H9 (cell line): ENCODE results near the gene CADM1. TPM values are rescaled to one million over a fixed set of nuclear protein-coding genes. Genes with fewer than 3 reads are reported as not detected.

Source experiments
- DNase-seq: peaks from one replicate; pipeline ENCODE4 v3.0.0-alpha.2; 2017
- H2AFZ ChIP-seq: one replicate; pipeline ENCODE4 v1.6.1; 2013; ENCODE audit warnings: mild to moderate bottlenecking, low read length, control low read depth, moderate library complexity
- H2AK5ac ChIP-seq: 2 replicates; pipeline ENCODE4 v1.6.1; 2013; ENCODE audit warnings: low read length, control low read depth, mixed read lengths; ENCODE audit not compliant: insufficient read length
- H2BK120ac ChIP-seq: one replicate; pipeline ENCODE4 v1.6.1; 2013; ENCODE audit warnings: low read depth, mild to moderate bottlenecking, low read length, control low read depth, inconsistent platforms; ENCODE audit not compliant: poor library complexity, severe bottlenecking
- H2BK12ac ChIP-seq: 2 replicates; pipeline ENCODE4 v1.6.1; 2013; ENCODE audit warnings: low read length, control low read depth, mixed read lengths, low read depth; ENCODE audit not compliant: insufficient read length
- H2BK15ac ChIP-seq: 2 replicates; pipeline ENCODE4 v1.6.1; 2013; ENCODE audit warnings: low read depth, low read length, control low read depth
- H2BK20ac ChIP-seq: one replicate; pipeline ENCODE4 v1.6.1; 2013; ENCODE audit warnings: low read depth, mild to moderate bottlenecking, low read length, control low read depth, inconsistent platforms; ENCODE audit not compliant: poor library complexity, severe bottlenecking
- H2BK5ac ChIP-seq: 2 replicates; pipeline ENCODE4 v1.6.1; 2013; ENCODE audit warnings: low read length, control low read depth, mixed read lengths; ENCODE audit not compliant: insufficient read length
- H3K14ac ChIP-seq: 2 replicates; pipeline ENCODE4 v1.6.1; 2013; ENCODE audit warnings: low read length, control low read depth; ENCODE audit not compliant: insufficient read depth
- H3K18ac ChIP-seq: 2 replicates; pipeline ENCODE4 v1.6.1; 2013; ENCODE audit warnings: low read depth, mild to moderate bottlenecking, mixed read lengths, low read length, control low read depth; ENCODE audit not compliant: insufficient read length
- H3K23ac ChIP-seq: 2 replicates; pipeline ENCODE4 v1.6.1; 2013; ENCODE audit warnings: low read length, control low read depth, mixed read lengths, low read depth; ENCODE audit not compliant: insufficient read length
- H3K23me2 ChIP-seq: 2 replicates; pipeline ENCODE4 v1.6.1; 2013; ENCODE audit warnings: low read depth, mild to moderate bottlenecking, mixed read lengths, low read length, control low read depth; ENCODE audit not compliant: insufficient read length, poor library complexity, severe bottlenecking
- H3K27ac ChIP-seq: 2 replicates; pipeline ENCODE4 v1.5.1; 2013; ENCODE audit warnings: low read length, control low read depth, mixed read lengths, low read depth; ENCODE audit not compliant: insufficient read length
- H3K27me3 ChIP-seq: 2 replicates; pipeline ENCODE4 v1.6.1; 2013; ENCODE audit warnings: low read length, control low read depth, inconsistent platforms; ENCODE audit not compliant: insufficient read depth
- H3K4ac ChIP-seq: 2 replicates; pipeline ENCODE4 v1.6.1; 2013; ENCODE audit warnings: low read depth, mild to moderate bottlenecking, control low read depth, inconsistent platforms, low read length, moderate library complexity
- H3K4me1 ChIP-seq: 2 replicates; pipeline ENCODE4 v1.6.1; 2013; ENCODE audit warnings: low read length, control low read depth, inconsistent platforms; ENCODE audit not compliant: insufficient read depth
- H3K4me2 ChIP-seq: 2 replicates; pipeline ENCODE4 v1.6.1; 2013; ENCODE audit warnings: low read length, control low read depth, mixed read lengths; ENCODE audit not compliant: insufficient read length, insufficient read depth
- H3K56ac ChIP-seq: 2 replicates; pipeline ENCODE4 v1.6.1; 2013; ENCODE audit warnings: low read depth, mild to moderate bottlenecking, mixed read lengths, low read length, control low read depth; ENCODE audit not compliant: insufficient read length
- H3K79me1 ChIP-seq: 2 replicates; pipeline ENCODE4 v1.6.1; 2013; ENCODE audit warnings: low read depth, mild to moderate bottlenecking, moderate library complexity, low read length, control low read depth, inconsistent platforms; ENCODE audit not compliant: insufficient read depth, poor library complexity, severe bottlenecking
- H3K79me2 ChIP-seq: 2 replicates; pipeline ENCODE4 v1.6.1; 2013; ENCODE audit warnings: low read length, control low read depth, inconsistent platforms; ENCODE audit not compliant: insufficient read depth
- H3K9ac ChIP-seq: 2 replicates; pipeline ENCODE4 v1.6.1; 2013; ENCODE audit warnings: low read length, control low read depth, mixed read lengths; ENCODE audit not compliant: insufficient read length; ENCODE audit errors: extremely low read depth
- H3K9me3 ChIP-seq: one replicate; pipeline ENCODE4 v1.6.1; 2013; ENCODE audit warnings: low read depth, low read length, inconsistent platforms; ENCODE audit not compliant: control insufficient read depth
- H3T11ph ChIP-seq: one replicate; pipeline ENCODE4 v1.6.1; 2013; ENCODE audit warnings: mild to moderate bottlenecking, low read length, control low read depth, inconsistent platforms
- H4K20me1 ChIP-seq: one replicate; pipeline ENCODE4 v1.6.1; 2013; ENCODE audit not compliant: control insufficient read depth, insufficient read length, insufficient read depth
- H4K5ac ChIP-seq: 2 replicates; pipeline ENCODE4 v1.6.1; 2013; ENCODE audit warnings: low read depth, mild to moderate bottlenecking, mixed read lengths, low read length, control low read depth; ENCODE audit not compliant: insufficient read length
- H4K8ac ChIP-seq: replicated peaks from 2 replicates; pipeline ENCODE4 v1.6.1; 2013; ENCODE audit warnings: low read length, control low read depth, mixed read lengths, low read depth; ENCODE audit not compliant: insufficient read length
- H4K91ac ChIP-seq: 2 replicates; pipeline ENCODE4 v1.6.1; 2013; ENCODE audit warnings: low read depth, mild to moderate bottlenecking, moderate library complexity, mixed read lengths, low read length, control low read depth; ENCODE audit not compliant: insufficient read length
- H3K27ac Mint-ChIP-seq, 3 experiments: 2 replicates in 2 of 3; 3 replicates in 1 of 3; pipeline ENCODE4 v1.8.0; 2020 to 2021; ENCODE audit warnings: mixed read lengths in 3 of 3, mild to moderate bottlenecking in 1 of 3, moderate library complexity in 1 of 3
- H3K27me3 Mint-ChIP-seq: 2 replicates; pipeline ENCODE4 v1.8.0; 2021; ENCODE audit warnings: low read depth, mild to moderate bottlenecking, moderate library complexity, mixed read lengths
- H3K36me3 Mint-ChIP-seq, 3 experiments: 2 replicates in 2 of 3; 3 replicates in 1 of 3; pipeline ENCODE4 v1.8.0; 2020 to 2021; ENCODE audit warnings: low read depth in 3 of 3, mixed read lengths in 3 of 3; ENCODE audit not compliant: insufficient read depth in 1 of 3
- H3K4me1 Mint-ChIP-seq, 2 experiments: 2 replicates each; pipeline ENCODE4 v1.8.0; 2020; ENCODE audit warnings: mixed read lengths in 2 of 2
- H3K4me3 Mint-ChIP-seq, 2 experiments: 2 replicates in 1 of 2; 3 replicates in 1 of 2; pipeline ENCODE4 v1.8.0; 2020 to 2021; ENCODE audit warnings: mild to moderate bottlenecking in 2 of 2, mixed read lengths in 2 of 2, moderate library complexity in 1 of 2
- H3K9me3 Mint-ChIP-seq, 2 experiments: 2 replicates in 1 of 2; 3 replicates in 1 of 2; pipeline ENCODE4 v1.8.0; 2020; ENCODE audit warnings: mild to moderate bottlenecking in 2 of 2, mixed read lengths in 2 of 2, moderate library complexity in 1 of 2
- CTCF ChIP-seq: fragments of 200-600 bp; sonication (generic); conservative IDR thresholded peaks from 3 replicates; pipeline ENCODE4 v1.8.0; 2021; ENCODE audit warnings: antibody characterized with exemption, mild to moderate bottlenecking
- whole genome bisulfite sequencing: extraction: QIAGEN DNeasy Blood & Tissue Kit; methylation state at CpG from one replicate; pipeline ENCODE4 v1.1.7; 2013; ENCODE audit warnings: missing lambda C conversion rate, low lambda C conversion rate, mixed read lengths; ENCODE audit not compliant: insufficient read length; ENCODE audit errors: extremely low coverage; 5-methylcytosine and 5-hydroxymethylcytosine counted together
- total RNA-seq: library from RNA; stranded (reverse); gene quantifications from 2 replicates; pipeline ENCODE4 v1.2.1, GENCODE V29; 2021

The CADM1 gene
- total RNA-seq, 1 experiment from 2014 or later: 11.9 TPM

- no peak overlapping the region for H3K9ac ChIP-seq
- H2BK120ac ChIP-seq: no peak overlapping the region
- H4K8ac ChIP-seq: no peak overlapping the region
Observed at GRCh38 chr11:115276191-115276590, 228.0 kb downstream of the CADM1 start.

More at GRCh38 chr11:115276191-115276590, 228.0 kb downstream of the CADM1 start:
- no peak overlapping the region for H2AK5ac ChIP-seq
- no peak overlapping the region for H2BK12ac ChIP-seq
- no peaks in the 10 kb centered on the region for H3K4me1 ChIP-seq
- no peak overlapping the region for H3K27ac ChIP-seq
- H3K9me3 ChIP-seq: no peaks in the 10 kb centered on the region
- no peak overlapping the region for H2BK20ac ChIP-seq
- no peak overlapping the region for H3K4ac ChIP-seq
- no peak for TF ChIP-seq CTCF
- H2AFZ ChIP-seq: no peak overlapping the region
- H3K79me1 ChIP-seq: no peaks in the 10 kb centered on the region
- H3K23ac ChIP-seq: no peak overlapping the region
- no peak overlapping the region for H2BK15ac ChIP-seq
- no peaks in the 10 kb centered on the region for H3K23me2 ChIP-seq
- Mint-ChIP-seq H3K4me1 (peaks cover 0 to 8% of the 10 kb centered on the region in 2 experiments; a peak in 2 of 4 replicates), H3K27ac (no peak overlapping the region), H3K27me3 (no peaks in the 10 kb centered on the region; the same call in none of the 2 replicates), H3K4me3 (no peak overlapping the region), H3K36me3 (no peaks in the 10 kb centered on the region), H3K9me3 (no peaks in the 10 kb centered on the region)
- no peak overlapping the region for H3K18ac ChIP-seq
- H3K14ac ChIP-seq: no peak overlapping the region
- H4K91ac ChIP-seq: no peak overlapping the region
- H3T11ph ChIP-seq: no peak overlapping the region
- H4K5ac ChIP-seq: no peak overlapping the region
- no peak overlapping the region for H2BK5ac ChIP-seq
- no peaks in the 10 kb centered on the region for H4K20me1 ChIP-seq
- H3K56ac ChIP-seq: no peak overlapping the region
- H3K4me2 ChIP-seq: no peak overlapping the region
- no peak for DNase-seq
- H3K27me3 ChIP-seq: no peaks in the 10 kb centered on the region
- no peaks in the 10 kb centered on the region for H3K79me2 ChIP-seq
- no CpG with 5 or more reads among the region's 4 CpGs for WGBS
